GM19395 (cell line): ENCODE data around the gene ZBTB17.
"Not testable (repeated sequence)": the region's sequence is repeated elsewhere in the genome, so short reads cannot be mapped to it uniquely, and the experiment has no call there.

Source experiments
- ATAC-seq: cut with Tn5 transposase; IDR thresholded peaks from one replicate; pipeline ENCODE4 v1.9.1; 2021; ENCODE audit warnings: mild to moderate bottlenecking, moderate library complexity; ENCODE audit not compliant: unreplicated experiment

Gene ZBTB17

DNA sequence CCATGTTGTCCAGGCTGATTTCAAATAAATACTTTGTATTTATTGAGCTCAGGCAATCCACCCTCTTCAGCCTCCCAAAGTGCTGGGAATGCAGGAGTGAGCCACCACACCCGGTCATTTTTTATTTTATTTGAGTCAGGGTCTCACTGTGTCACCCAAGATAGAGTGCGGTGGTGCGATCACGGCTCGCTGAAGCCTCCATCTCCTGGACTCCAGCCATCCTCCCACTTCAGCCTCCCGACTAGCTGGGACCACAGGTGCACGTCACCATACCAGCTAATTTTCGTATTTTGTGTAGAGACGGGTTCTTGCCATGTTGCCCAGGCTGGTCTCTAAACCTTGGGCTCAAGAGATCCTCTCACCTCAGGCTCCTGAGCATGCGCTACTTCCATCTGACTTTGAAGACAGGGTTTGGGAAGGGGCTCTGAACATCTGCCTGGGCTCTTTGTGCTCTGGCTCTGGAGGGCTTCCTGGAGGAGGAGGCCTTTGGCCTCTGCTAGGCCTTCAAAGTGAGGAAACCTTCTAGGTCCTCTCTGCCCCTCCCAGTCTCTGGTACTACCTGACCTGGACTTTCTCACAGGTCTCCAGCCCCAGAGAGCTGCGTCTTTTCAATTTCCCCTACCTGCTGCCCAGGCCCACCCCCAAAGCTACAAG, 36.2 kb upstream of the ZBTB17 start:
- ATAC-seq = no peak

DNA sequence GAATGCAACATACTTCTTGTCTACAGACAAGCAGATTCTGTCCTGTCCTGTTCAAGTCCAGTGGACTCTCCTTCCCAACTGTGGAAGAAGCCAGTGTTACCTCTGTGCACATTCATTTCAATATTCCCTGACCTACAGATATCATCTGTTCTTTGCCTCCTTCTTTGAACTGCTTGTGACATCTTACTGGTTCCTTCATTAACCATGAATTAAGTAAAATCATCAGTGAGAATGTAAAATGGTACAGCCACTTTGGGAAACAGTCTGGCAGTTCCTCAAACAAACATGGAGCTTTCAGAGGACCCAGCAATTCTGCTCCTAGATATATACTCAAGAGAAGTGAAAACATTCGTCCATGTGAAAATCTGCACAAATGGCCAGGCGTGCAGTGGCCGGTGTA, 34.9 kb upstream of the ZBTB17 start:
- ATAC-seq = no peak

- ATAC-seq = no peak
Observed at GRCh38 chr1:16009678-16010077, 33.8 kb upstream of the ZBTB17 start.

GRCh38 chr1:16009030-16009460, 33.1 kb upstream of the ZBTB17 start:
- no peak for ATAC-seq

DNA sequence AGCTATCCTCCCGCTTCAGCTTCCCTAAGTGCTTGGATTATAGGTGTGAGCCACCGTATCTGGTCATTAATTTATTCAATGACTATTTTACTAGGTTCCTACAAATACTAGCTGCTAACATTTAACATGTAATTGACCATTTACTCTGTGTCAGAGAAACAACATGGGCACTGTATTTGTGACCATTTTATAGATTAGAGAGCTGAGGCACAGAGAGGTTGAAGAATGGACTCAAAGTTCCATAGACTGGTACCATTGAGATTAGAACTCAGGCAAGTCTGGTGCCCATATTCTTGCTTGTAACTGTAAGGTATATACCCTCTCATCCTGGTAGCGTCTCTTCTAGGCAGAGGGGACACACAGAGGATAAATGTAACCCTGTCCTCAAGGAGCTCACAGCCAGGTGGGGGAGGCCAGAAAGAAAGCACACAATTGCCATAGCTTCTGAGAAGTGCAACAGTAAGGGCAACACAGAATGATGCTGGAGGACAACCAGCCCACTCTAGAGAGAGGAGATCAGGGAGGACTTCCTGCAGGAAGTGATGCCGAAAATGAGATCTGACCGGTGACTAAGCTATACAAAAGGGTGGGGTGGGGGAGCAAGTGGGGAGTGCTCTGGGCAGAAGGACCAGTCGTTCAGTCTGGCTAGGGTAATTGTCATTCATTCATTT, 31.9 kb upstream of the ZBTB17 start:
- ATAC-seq = no peak

- no peak for ATAC-seq
Observed at GRCh38 chr1:16006552-16007485, 30.9 kb upstream of the ZBTB17 start.

GRCh38 chr1:16006010-16006409, 30.1 kb upstream of the ZBTB17 start:
- ATAC-seq = no peak

DNA sequence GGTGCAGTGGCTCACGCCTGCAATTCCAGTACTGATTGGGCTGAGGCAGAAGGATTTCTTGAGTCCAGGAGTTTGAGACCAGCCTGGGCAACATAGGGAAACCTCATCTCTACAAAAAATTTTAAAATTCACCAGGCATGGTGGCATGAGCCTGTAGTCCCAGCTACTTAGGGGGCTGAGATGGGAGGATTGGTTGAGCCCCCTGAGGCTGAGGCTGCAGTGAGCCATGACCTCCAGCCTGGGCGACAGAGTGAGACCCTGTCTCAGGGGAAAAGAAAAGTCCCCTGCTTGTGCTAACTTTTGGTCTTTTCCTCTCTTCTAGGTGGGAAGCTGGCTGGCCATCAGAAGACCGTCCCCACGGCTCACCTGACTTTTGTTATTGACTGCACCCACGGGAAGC, 29.7 kb upstream of the ZBTB17 start:
- ATAC-seq = no peak

DNA sequence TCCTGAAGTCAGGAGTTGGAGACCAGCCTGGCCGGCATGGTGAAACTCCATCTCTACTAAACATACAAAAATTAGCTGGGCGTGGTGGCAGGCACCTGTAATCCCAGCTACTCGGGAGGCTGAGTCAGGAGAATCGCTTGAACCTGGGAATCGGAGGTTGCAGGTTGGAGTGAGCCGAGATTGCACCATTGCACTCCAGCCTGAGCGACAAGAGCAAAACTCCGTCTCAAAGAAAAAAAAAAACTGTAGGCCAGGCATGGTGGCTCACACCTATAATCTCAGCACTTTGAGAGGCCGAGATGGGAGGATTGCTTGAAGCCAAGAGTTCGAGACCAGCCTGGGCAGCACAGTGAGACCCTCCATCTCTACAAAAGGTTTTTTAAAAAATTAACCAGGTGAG, 25.4 kb upstream of the ZBTB17 start:
- ATAC-seq = not testable (repeated sequence)

GRCh38 chr1:15998929-15999328, 23.0 kb upstream of the ZBTB17 start:
- ATAC-seq = no peak

- no peak for ATAC-seq
Observed at GRCh38 chr1:15997637-15998280, 21.9 kb upstream of the ZBTB17 start.

DNA sequence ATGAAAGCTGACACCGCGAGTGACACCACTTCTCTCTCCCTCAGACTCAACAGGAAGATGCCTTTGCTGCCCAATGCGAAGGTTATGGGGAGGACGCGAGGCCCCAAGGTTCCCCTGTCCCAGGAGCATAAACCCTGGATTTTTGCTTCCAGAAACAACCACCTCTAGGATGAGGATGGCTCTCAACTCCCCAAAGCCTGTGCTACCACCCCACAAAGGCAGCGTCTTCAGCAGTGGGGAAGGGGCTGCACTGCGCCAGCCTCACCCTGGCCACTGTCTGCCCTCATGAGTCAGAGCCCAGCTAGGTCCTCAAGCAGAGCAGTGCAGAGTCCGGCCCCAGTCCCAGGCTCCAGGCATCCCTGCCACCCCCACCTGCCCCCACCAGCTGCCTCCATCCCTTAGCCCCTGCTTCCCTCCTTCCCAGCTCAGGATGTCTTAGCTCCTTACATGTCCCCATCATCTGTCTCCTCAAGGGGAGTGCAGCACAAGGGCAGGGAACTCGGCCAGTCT, 21.2 kb upstream of the ZBTB17 start:
- no peak for ATAC-seq

DNA sequence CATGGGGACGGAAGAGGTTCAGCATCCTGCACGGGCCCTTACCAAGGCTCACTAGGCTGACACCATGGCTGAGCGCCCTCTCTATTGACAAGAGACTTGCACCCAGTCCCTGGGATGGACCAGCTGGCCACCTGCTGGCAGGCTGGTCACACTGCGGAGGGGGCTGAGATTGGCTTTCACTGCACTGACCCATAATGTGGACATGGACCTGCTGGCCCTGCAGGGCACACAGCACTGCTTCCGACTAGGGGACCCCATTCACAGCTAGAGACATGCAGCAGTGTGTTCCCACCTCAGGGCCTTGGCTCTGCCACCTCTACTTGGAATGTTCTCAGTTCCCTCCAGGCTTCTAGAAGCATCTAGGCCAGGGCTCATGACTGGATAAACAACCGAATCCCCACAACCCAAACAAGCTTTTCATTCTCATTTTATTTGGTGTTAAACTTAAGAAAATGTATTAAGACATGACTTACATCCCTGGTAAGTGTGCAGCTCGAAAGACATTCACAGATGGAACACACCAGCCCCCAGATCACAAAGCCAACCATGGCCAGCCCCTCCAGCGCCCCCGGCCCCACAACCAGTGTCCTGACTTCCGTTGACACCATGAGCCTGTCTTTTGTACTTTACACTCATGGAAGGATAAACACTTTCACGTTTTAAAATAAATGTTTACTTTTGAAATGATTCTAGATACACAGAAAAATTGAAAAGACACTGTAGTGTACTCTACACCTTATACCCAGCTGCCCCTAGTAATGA, 18.9 kb upstream of the ZBTB17 start:
- ATAC-seq = no peak

DNA sequence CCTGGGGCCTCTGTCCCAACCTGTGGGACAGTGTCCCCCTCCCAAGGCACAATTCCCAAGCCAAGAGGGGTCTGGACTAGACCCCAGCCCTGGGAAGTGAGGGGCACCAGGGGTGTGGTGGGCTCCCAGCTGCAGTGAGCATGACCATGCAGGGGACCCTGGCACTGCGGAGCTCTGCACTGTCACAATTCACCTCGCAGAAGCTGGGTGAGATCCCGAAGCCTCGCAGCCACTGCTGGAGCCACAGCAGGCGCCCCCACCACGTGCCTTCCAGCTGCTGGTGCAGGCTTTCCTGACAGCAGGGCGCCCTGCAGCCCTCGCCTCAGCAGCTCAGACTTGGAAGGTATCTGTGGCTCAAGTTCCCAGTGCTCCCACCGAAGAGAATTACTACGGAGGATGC, 18.2 kb upstream of the ZBTB17 start:
- no peak for ATAC-seq

GRCh38 chr1:15993666-15994065, 17.8 kb upstream of the ZBTB17 start:
- no peak for ATAC-seq

- ATAC-seq = no peak
Observed at GRCh38 chr1:15992582-15993500, 16.9 kb upstream of the ZBTB17 start.

DNA sequence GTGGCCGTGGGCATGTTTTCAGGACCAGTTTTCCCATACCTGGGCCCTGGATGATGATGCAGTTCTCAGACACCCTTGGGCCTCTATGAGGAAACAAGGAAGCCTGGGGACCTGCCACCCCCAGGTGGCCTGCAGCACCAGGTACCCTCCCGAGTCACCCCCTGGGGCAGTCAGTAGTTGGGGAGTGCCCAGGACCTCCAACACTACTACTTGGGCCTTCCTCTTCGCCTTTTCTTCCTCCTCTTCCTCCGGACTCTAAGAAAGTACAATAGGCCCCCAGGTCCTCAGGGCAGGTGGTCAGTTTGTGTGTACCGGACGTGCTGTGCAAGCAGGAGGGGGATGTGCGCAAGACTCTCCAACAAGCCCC, 16.3 kb upstream of the ZBTB17 start:
- no peak for ATAC-seq

- ATAC-seq = no peak
Observed at GRCh38 chr1:15991427-15992186, 15.7 kb upstream of the ZBTB17 start.

- no peak for ATAC-seq
Observed at GRCh38 chr1:15989776-15990175, 13.9 kb upstream of the ZBTB17 start.
